Lower lobe of right lung (tissue), 2 donors: ENCODE results near the gene DCP1B. TPM values are rescaled to one million over a fixed set of nuclear protein-coding genes. Genes with fewer than 3 reads are reported as not detected.

Experiments
- ATAC-seq, 2 donors: fragments of 200-7000 bp; cut with Tn5 transposase; one replicate each; pipeline ENCODE4 v1.9.1; 2020 to 2022; ENCODE audit warnings: mild to moderate bottlenecking in 2 of 2, moderate library complexity in 2 of 2
- DNase-seq: peaks from one replicate; pipeline ENCODE4 v3.0.0-alpha.2; 2020
- H3K27ac ChIP-seq: fragments of 200-600 bp; one replicate; pipeline ENCODE4 v1.8.0; 2022
- H3K27me3 ChIP-seq: fragments of 200-600 bp; one replicate; pipeline ENCODE4 v1.8.0; 2022; ENCODE audit warnings: low read depth
- H3K36me3 ChIP-seq: fragments of 200-600 bp; one replicate; pipeline ENCODE4 v1.8.0; 2022; ENCODE audit warnings: mild to moderate bottlenecking
- H3K4me1 ChIP-seq: fragments of 200-600 bp; one replicate; pipeline ENCODE4 v1.8.0; 2022
- H3K4me3 ChIP-seq: fragments of 200-600 bp; one replicate; pipeline ENCODE4 v1.8.0; 2022; ENCODE audit warnings: mild to moderate bottlenecking
- H3K9me3 ChIP-seq: fragments of 200-600 bp; one replicate; pipeline ENCODE4 v1.8.0; 2022
- CTCF ChIP-seq: fragments of 200-600 bp; IDR thresholded peaks from one replicate; pipeline ENCODE4 v1.8.0; 2022; ENCODE audit warnings: antibody characterized with exemption, mild to moderate bottlenecking
- intact Hi-C: fragments of 100-400 bp; cut with DNase I; formaldehyde crosslinking; loops from one replicate; pipeline ENCODE4 v1.11.0; 2022
- total RNA-seq: library from RNA; stranded (reverse); fragmentation: NEBNext Ultra II Directional; extraction: Animal tissue kit (Norgen Biotek cat#: 25700); gene quantifications from one replicate; pipeline ENCODE4 v1.2.1, GENCODE V29; 2021
- donor health status: DM: no; HTN: yes; CAD: no; lungs with severe emphysema.

Gene DCP1B
- total RNA-seq, 1 donor from 2014 or later = 12.4 TPM

DNA sequence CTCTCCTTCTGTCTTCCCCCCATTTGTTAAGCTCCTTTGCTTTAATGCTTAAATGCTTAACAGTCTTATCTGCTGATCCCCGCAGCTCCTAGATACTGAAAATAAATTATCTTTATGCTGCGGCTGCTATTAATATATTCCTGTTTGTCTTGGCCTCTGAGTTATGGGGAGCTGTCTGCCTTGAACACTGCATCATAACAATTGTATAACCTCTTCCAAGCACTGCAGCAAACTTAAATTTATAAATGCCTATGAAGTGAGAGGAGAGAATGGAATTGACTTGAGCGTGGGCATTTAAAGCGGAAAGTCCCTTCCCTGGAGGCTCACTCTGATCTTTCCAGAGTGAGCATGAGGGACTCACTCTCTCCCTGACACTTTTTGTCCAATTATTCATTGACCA is 23.1 kb upstream of the DCP1B start:
- H3K4me3 ChIP-seq = no peak overlapping the region
- H3K4me1 ChIP-seq = no peaks in the 10 kb centered on the region
- no peaks in the 10 kb centered on the region for H3K9me3 ChIP-seq
- no peak for TF ChIP-seq CTCF
- DNase-seq (no peak), ATAC-seq (no peak)
- H3K27me3 ChIP-seq = no peaks in the 10 kb centered on the region
- intact Hi-C loops = no loop called here
- H3K27ac ChIP-seq = no peak overlapping the region
- H3K36me3 ChIP-seq = no peaks in the 10 kb centered on the region

DNA sequence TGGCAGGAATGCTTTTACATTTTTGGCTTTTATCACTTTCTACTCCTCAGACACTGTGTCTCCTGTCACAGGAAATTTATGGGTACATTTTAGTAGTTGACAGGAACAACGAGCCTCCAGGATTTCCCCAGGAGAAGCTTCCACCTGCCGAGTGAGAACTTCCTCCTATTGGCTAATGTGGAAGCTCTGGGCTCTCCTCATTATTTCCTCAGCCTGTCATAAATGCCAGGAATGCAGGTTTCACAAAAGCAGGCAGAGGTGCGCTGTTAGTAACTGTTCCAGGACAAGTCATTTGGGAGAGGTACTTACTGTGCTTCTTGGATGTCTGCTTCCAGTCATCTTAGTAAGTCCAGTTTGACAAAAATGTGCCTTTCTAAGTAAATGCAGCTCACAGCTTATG is 19.1 kb upstream of the DCP1B start:
- no peak for TF ChIP-seq CTCF
- intact Hi-C loops = no loop called here
- no peak for ATAC-seq

DNA sequence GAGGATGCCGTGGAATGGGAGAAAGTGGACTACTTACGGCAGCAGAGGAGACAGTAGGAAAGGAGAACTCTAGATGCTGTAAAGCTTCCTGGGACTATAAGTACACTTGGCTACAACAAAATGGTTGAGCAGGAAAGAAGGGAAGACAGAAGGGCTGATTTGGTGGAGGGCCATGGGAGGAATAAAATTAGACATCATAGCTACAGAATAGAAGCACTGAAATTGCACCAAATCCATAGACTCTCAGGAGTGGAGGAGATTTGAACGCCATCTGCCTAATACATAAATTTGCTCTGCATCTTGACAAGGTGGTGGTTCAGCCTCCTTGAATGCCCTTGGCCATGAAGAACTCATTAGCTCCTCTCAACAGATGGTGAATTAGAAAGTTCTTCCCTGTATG is 16.3 kb upstream of the DCP1B start:
- Histone ChIP-seq H3K27ac (no peak overlapping the region), H3K27me3 (no peaks in the 10 kb centered on the region), H3K36me3 (no peaks in the 10 kb centered on the region), H3K9me3 (no peaks in the 10 kb centered on the region), H3K4me3 (no peak overlapping the region), H3K4me1 (peaks cover 12% of the 10 kb centered on the region)
- intact Hi-C loops = no loop called here
- ATAC-seq (no peak), DNase-seq (no peak)
- no peak for TF ChIP-seq CTCF

More for the DNA sequence above, 19.1 kb upstream of the DCP1B start:
- Histone ChIP-seq H3K9me3 (no peaks in the 10 kb centered on the region), H3K27ac (no peak overlapping the region), H3K4me3 (no peak overlapping the region), H3K36me3 (no peaks in the 10 kb centered on the region), H3K4me1 (peaks cover 1% of the 10 kb centered on the region), H3K27me3 (no peaks in the 10 kb centered on the region)
- no peak for DNase-seq

DNA sequence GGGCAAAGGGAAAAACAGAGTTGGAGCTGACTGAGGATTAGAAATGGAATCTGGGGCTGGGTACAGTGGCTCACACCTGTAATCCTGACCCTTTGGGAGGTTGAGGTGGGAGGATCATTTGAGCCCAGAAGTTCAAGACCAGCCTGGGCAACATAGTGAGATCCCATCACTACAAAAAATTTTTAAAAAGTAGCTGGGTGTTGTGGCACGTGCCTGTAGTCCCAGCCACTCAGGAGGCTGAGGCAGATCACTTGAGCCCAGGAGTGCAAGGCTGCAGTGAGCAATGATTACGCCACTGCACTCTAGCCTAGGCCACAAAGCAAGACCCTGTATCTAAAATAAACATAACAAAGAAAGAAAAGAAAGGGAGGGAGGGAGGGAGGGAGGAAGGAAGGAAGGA is 14.9 kb upstream of the DCP1B start:
- Histone ChIP-seq H3K9me3 (no peaks in the 10 kb centered on the region), H3K27me3 (no peaks in the 10 kb centered on the region), H3K4me3 (no peak overlapping the region), H3K36me3 (no peaks in the 10 kb centered on the region), H3K27ac (no peak overlapping the region), H3K4me1 (peaks cover 19% of the 10 kb centered on the region)
- no peak for DNase-seq
- ATAC-seq = no peak
- intact Hi-C loops = no loop called here
- TF ChIP-seq CTCF = no peak

DNA sequence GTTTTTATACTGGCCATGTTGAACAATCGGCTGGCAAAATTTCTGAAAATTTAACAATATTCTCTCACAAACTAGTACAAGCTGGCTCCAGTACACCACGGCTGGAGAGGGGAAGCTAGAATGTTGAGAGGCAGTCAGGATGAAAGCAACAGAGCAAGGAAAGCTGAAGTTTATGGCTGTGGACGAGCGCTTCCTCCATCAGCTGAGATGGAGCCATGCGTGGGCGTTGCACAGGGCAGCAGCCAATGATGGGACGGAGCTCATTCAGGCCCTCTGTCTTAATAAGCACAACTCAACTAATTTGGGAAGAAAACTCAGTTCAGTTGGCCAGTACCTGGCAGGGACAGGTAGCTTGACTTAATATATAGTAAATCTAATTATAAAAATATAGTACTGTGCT is 14.1 kb upstream of the DCP1B start:
- H3K4me3 ChIP-seq = no peak overlapping the region
- ATAC-seq (no peak), DNase-seq (no peak)
- TF ChIP-seq CTCF = no peak
- H3K36me3 ChIP-seq = no peaks in the 10 kb centered on the region
- no peaks in the 10 kb centered on the region for H3K27me3 ChIP-seq
- H3K9me3 ChIP-seq = no peaks in the 10 kb centered on the region
- H3K27ac ChIP-seq = no peak overlapping the region
- intact Hi-C loops = no loop called here
- H3K4me1 ChIP-seq = peaks cover 26% of the 10 kb centered on the region
